Parathyroid adenoma (tissue), 2 donors: Measurements from ENCODE around the gene C5orf47.

Source experiments
- H2AFZ ChIP-seq: fragments of 300-600 bp; sonication (generic); one replicate; pipeline ENCODE4 v1.7.0; 2017; ENCODE audit warnings: antibody characterized with exemption, mild to moderate bottlenecking
- H3K27ac ChIP-seq: fragments of 300-600 bp; sonication (generic); one replicate; pipeline ENCODE4 v1.7.0; 2017
- H3K27me3 ChIP-seq: fragments of 300-600 bp; sonication (generic); one replicate; pipeline ENCODE4 v1.7.0; 2017; ENCODE audit warnings: low read length; ENCODE audit not compliant: control insufficient read depth, insufficient read depth
- H3K36me3 ChIP-seq: fragments of 300-600 bp; sonication (generic); one replicate; pipeline ENCODE4 v1.7.0; 2017; ENCODE audit warnings: low read length; ENCODE audit not compliant: control insufficient read depth, insufficient read depth
- H3K4me1 ChIP-seq: fragments of 300-600 bp; sonication (generic); one replicate; pipeline ENCODE4 v1.7.0; 2017; ENCODE audit warnings: control low read depth
- H3K4me2 ChIP-seq: fragments of 300-600 bp; sonication (generic); one replicate; pipeline ENCODE4 v1.7.0; 2017; ENCODE audit warnings: low read length
- H3K4me3 ChIP-seq: fragments of 300-600 bp; sonication (generic); one replicate; pipeline ENCODE4 v1.7.0; 2017; ENCODE audit warnings: low read depth, low read length
- H3K79me2 ChIP-seq: fragments of 300-600 bp; sonication (generic); one replicate; pipeline ENCODE4 v1.7.0; 2017; ENCODE audit warnings: control low read depth
- H3K9ac ChIP-seq: fragments of 300-600 bp; sonication (generic); one replicate; pipeline ENCODE4 v1.7.0; 2017; ENCODE audit warnings: mild to moderate bottlenecking
- H3K9me3 ChIP-seq: fragments of 300-600 bp; sonication (generic); one replicate; pipeline ENCODE4 v1.7.0; 2017; ENCODE audit warnings: low read length; ENCODE audit not compliant: control insufficient read depth
- TF ChIP-seq, protein P1 (sequence below): fragments of 300-600 bp; sonication (generic); IDR thresholded peaks from one replicate; pipeline ENCODE4 v1.7.0; 2017; ENCODE audit warnings: antibody characterized with exemption, mild to moderate bottlenecking
- donor health status: primary hyperparathyroidism.

Gene C5orf47

DNA sequence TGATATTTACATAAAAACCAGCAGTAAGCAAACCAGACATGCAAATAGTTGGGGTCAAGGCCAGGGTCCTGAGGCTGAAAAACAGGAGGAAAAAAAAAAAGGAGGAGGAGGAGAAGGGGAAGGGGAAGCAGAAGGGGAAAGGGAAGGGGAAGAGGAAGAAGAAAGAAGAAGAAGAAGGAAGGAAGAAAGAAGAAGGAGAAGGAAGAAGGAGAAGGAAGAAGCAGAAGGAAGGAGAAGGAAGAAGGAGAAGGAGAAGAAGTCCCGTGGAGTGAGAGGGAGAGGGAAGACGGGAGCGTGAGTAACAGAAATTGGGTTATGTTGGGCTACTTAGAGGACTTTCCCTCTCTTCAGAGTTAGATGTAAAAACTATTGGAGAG lies 31.9 kb downstream of the C5orf47 start:
- Histone ChIP-seq H3K9ac (no peak overlapping the region), H3K27ac (no peak overlapping the region), H3K79me2 (no peaks in the 10 kb centered on the region), H3K27me3 (no peaks in the 10 kb centered on the region), H3K4me3 (no peak overlapping the region), H3K9me3 (no peaks in the 10 kb centered on the region), H3K4me2 (no peak overlapping the region), H2AFZ (no peak overlapping the region), H3K36me3 (no peaks in the 10 kb centered on the region), H3K4me1 (no peaks in the 10 kb centered on the region)
- TF ChIP-seq, protein P1, sequence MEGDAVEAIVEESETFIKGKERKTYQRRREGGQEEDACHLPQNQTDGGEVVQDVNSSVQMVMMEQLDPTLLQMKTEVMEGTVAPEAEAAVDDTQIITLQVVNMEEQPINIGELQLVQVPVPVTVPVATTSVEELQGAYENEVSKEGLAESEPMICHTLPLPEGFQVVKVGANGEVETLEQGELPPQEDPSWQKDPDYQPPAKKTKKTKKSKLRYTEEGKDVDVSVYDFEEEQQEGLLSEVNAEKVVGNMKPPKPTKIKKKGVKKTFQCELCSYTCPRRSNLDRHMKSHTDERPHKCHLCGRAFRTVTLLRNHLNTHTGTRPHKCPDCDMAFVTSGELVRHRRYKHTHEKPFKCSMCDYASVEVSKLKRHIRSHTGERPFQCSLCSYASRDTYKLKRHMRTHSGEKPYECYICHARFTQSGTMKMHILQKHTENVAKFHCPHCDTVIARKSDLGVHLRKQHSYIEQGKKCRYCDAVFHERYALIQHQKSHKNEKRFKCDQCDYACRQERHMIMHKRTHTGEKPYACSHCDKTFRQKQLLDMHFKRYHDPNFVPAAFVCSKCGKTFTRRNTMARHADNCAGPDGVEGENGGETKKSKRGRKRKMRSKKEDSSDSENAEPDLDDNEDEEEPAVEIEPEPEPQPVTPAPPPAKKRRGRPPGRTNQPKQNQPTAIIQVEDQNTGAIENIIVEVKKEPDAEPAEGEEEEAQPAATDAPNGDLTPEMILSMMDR, result no peak

DNA sequence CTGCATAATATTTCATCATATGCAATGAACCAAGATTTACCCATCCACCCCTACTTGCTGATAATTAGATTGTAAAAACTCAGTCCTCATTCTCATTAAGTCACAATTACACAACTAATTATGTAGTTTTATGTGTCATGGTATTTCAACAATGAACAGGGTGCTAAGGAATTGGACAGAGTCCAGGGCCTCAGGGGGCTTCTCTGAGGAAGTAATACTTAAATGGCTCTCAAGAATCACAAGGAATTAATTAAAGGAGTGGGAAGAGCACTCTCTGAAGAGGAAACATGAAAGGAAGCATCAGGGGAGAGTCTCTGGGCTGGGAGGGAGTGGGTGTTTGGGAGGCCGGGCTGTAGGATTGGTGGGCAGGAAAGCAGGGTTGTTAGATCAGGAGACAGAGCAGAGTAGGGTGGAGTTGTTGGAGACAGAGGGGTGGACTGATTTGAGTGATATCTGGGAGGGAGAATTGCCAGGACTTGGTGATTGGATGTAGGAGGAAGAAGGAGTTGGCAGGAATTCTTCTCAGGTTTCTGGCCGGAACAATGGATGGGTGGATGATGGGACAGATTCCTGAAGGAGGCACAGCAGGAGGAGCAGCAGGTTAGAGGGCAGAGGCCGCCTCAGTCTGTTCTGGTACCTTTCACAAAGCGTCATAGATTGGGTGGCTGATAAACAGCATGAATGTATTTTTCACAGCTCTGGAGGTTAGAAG lies 33.6 kb downstream of the C5orf47 start:
- H2AFZ ChIP-seq, result no peak overlapping the region
- H3K4me1 ChIP-seq, result no peaks in the 10 kb centered on the region
- H3K9ac ChIP-seq, result no peak overlapping the region
- TF ChIP-seq, protein P1, result no peak
- no peak overlapping the region for H3K4me3 ChIP-seq
- no peaks in the 10 kb centered on the region for H3K79me2 ChIP-seq
- H3K9me3 ChIP-seq, result no peaks in the 10 kb centered on the region
- no peaks in the 10 kb centered on the region for H3K27me3 ChIP-seq
- H3K36me3 ChIP-seq, result no peaks in the 10 kb centered on the region
- no peak overlapping the region for H3K4me2 ChIP-seq
- H3K27ac ChIP-seq, result no peak overlapping the region

DNA sequence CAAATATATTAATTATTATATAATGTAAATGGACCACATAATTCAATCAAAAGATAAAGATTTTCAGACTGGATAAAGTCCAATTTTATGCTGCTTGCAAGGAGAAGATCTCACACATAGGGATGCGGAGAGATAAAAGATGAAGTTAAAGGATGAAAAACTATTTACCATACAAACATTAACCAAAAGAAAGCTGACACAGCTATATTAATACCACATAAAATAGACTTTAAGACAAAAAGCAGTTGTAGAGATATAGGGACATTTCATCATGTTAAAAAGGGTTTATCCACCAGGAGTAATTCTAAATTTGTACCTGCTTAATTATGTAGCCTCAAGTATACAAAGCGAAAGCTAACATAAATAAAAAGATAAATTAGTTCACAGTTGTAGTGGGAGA lies 41.3 kb downstream of the C5orf47 start:
- peaks cover 3% of the 10 kb centered on the region for H3K9me3 ChIP-seq
- H3K36me3 ChIP-seq, result no peaks in the 10 kb centered on the region
- H2AFZ ChIP-seq, result no peak overlapping the region
- H3K27ac ChIP-seq, result no peak overlapping the region
- H3K4me1 ChIP-seq, result no peaks in the 10 kb centered on the region
- TF ChIP-seq, protein P1, result no peak
- H3K9ac ChIP-seq, result no peak overlapping the region
- no peak overlapping the region for H3K4me2 ChIP-seq
- no peaks in the 10 kb centered on the region for H3K27me3 ChIP-seq
- no peak overlapping the region for H3K4me3 ChIP-seq
- no peaks in the 10 kb centered on the region for H3K79me2 ChIP-seq

DNA sequence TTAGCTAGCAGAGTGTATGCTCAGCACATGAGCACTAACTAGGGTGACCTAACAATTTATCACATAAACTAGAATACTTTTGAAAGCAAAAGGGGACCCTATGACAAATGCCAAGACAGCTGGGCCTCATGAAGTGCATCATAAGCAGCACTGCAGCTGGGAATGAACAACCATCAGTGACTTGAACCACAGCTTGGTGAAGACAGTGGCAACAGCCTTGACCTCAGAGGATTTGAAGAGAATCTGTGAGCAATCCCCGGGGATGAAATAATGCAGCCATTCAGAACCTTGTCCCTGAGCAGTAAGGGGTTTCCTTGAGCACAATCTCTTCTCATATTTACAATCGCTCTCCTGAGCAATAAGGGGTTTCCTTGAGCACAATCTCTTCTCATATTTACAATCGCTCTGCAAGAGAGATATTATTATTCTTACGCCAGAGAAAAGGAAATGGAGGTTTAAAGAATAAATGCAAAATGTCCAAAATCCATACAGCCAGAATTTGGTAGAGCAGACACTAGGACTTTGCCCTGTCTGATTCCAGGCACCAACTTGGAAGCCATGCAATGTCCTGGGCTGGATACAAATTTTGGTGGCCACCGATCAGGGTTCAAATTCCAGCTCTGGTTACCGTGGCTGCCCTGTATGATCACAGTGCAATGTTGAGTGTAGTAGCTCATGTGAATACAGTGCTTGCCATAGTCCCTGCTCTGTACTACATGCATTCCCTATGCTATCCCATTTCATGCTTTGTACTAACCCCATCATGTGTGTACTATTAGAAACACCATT lies 55.7 kb downstream of the C5orf47 start:
- no peak overlapping the region for H3K4me3 ChIP-seq
- no peak overlapping the region for H3K4me2 ChIP-seq
- TF ChIP-seq, protein P1, result no peak
- H3K27ac ChIP-seq, result no peak overlapping the region
- H3K79me2 ChIP-seq, result no peaks in the 10 kb centered on the region
- H3K9ac ChIP-seq, result no peak overlapping the region
- no peaks in the 10 kb centered on the region for H3K27me3 ChIP-seq
- H2AFZ ChIP-seq, result no peak overlapping the region
- H3K36me3 ChIP-seq, result no peaks in the 10 kb centered on the region
- no peaks in the 10 kb centered on the region for H3K9me3 ChIP-seq
- H3K4me1 ChIP-seq, result no peaks in the 10 kb centered on the region
